Lower leg skin (tissue), 3 donors: ENCODE data around the gene CORO2A.
"Not testable (repeated sequence)": the region's sequence is repeated elsewhere in the genome, so short reads cannot be mapped to it uniquely, and the experiment has no call there.

Experiments used
- CTCF ChIP-seq, 3 donors: fragments of 450-650 bp; IDR thresholded peaks; one replicate each; pipeline ENCODE4 v1.5.1; 2016; ENCODE audit warnings: antibody characterized with exemption in 3 of 3, mild to moderate bottlenecking in 3 of 3, moderate library complexity in 2 of 3
- POLR2A ChIP-seq, 2 donors: fragments of 450-650 bp; IDR thresholded peaks; one replicate each; pipeline ENCODE4 v1.6.1; 2016 to 2017; ENCODE audit warnings: antibody characterized with exemption in 2 of 2, mild to moderate bottlenecking in 1 of 2, moderate library complexity in 1 of 2

GRCh38 chr9:98124091-98124490 is 68.3 kb downstream of the CORO2A start:
- TF ChIP-seq CTCF, POLR2A (IDR thresholded peaks at IDR 0.05): not testable (repeated sequence)
